HepG2 (cell line): ENCODE data around the gene QSER1. TPM values are rescaled to one million over a fixed set of nuclear protein-coding genes. Genes with fewer than 3 reads are reported as not detected.

Source experiments
- CCAR2 ChIP-seq: fragments of 200-400 bp; formaldehyde crosslinking; optimal IDR thresholded peaks from 2 replicates; pipeline ENCODE3; 2018; ENCODE audit warnings: low read depth, mild to moderate bottlenecking, low read length, moderate library complexity
- DDIT3 ChIP-seq: sonication (generic); formaldehyde crosslinking; IDR thresholded peaks from 2 replicates; pipeline ENCODE4 v1.4.0; 2020; ENCODE audit warnings: mild to moderate bottlenecking, missing genetic modification reagents
- FOXC1 ChIP-seq: sonication (generic); formaldehyde crosslinking; IDR thresholded peaks from 2 replicates; pipeline ENCODE4 v1.8.0; 2022; ENCODE audit warnings: mild to moderate bottlenecking, missing genetic modification reagents, borderline replicate concordance
- FOXO4 ChIP-seq: sonication (generic); formaldehyde crosslinking; conservative IDR thresholded peaks from 2 replicates; pipeline ENCODE4 v1.8.1; 2023; ENCODE audit warnings: missing genetic modification reagents
- FOXP1 ChIP-seq, 2 experiments: fragments of 450-650 bp in 1 of 2; IDR thresholded peaks; 2 replicates each; pipeline ENCODE4 v1.6.1; 2017 to 2018; ENCODE audit warnings: antibody characterized with exemption in 1 of 2
- HHEX ChIP-seq: IDR thresholded peaks from 2 replicates; pipeline ENCODE4 v1.6.1; 2016; ENCODE audit warnings: control low read depth
- ISX ChIP-seq: sonication (generic); formaldehyde crosslinking; conservative IDR thresholded peaks from 2 replicates; pipeline ENCODE4 v1.5.0; 2020; ENCODE audit warnings: missing genetic modification reagents
- POLR2G ChIP-seq: fragments of 200-400 bp; formaldehyde crosslinking; IDR thresholded peaks from 2 replicates; pipeline ENCODE4 v1.6.1; 2018; ENCODE audit warnings: mild to moderate bottlenecking, low read depth, low read length, moderate library complexity
- RBFOX2 ChIP-seq: fragments of 200-400 bp; formaldehyde crosslinking; IDR thresholded peaks from 2 replicates; pipeline ENCODE4 v1.6.1; 2017; ENCODE audit warnings: low read depth, mild to moderate bottlenecking, low read length
- RBM39 ChIP-seq: fragments of 200-400 bp; formaldehyde crosslinking; IDR thresholded peaks from one replicate; pipeline ENCODE4 v1.6.1; 2018; ENCODE audit warnings: antibody characterized with exemption, mild to moderate bottlenecking, low read depth, low read length; ENCODE audit not compliant: poor library complexity, severe bottlenecking
- SIN3B ChIP-seq: fragments of 150-350 bp; IDR thresholded peaks from 2 replicates; pipeline ENCODE4 v1.6.1; 2014; ENCODE audit warnings: low read length
- SOX5 ChIP-seq: IDR thresholded peaks from 2 replicates; pipeline ENCODE4 v1.6.1; 2016; ENCODE audit warnings: borderline replicate concordance
- TP53 ChIP-seq: sonication (generic); formaldehyde crosslinking; conservative IDR thresholded peaks from 2 replicates; pipeline ENCODE4 v1.4.0; 2020; ENCODE audit warnings: missing genetic modification reagents
- ZBTB42 ChIP-seq: sonication (generic); formaldehyde crosslinking; IDR thresholded peaks from 2 replicates; pipeline ENCODE4 v1.5.0; 2020; ENCODE audit warnings: mild to moderate bottlenecking, missing genetic modification reagents
- ZFYVE20 ChIP-seq: sonication (generic); formaldehyde crosslinking; IDR thresholded peaks from 2 replicates; pipeline ENCODE4 v1.8.0; 2023; ENCODE audit warnings: low read depth, mild to moderate bottlenecking, moderate library complexity, missing genetic modification reagents, borderline replicate concordance
- ZNF260 ChIP-seq: sonication (generic); formaldehyde crosslinking; IDR thresholded peaks from 2 replicates; pipeline ENCODE4 v1.4.0; 2020; ENCODE audit warnings: missing genetic modification reagents, low read depth, mild to moderate bottlenecking, borderline replicate concordance
- ZNF333 ChIP-seq: sonication (generic); formaldehyde crosslinking; IDR thresholded peaks from 2 replicates; pipeline ENCODE4 v1.4.0; 2020; ENCODE audit warnings: mild to moderate bottlenecking, missing genetic modification reagents, borderline replicate concordance
- ZNF619 ChIP-seq: sonication (generic); formaldehyde crosslinking; IDR thresholded peaks from 2 replicates; pipeline ENCODE4 v1.4.0; 2020; ENCODE audit warnings: mild to moderate bottlenecking, missing genetic modification reagents
- ZNF746 ChIP-seq: sonication (generic); formaldehyde crosslinking; IDR thresholded peaks from 2 replicates; pipeline ENCODE4 v1.8.0; 2022; ENCODE audit warnings: mild to moderate bottlenecking, missing genetic modification reagents
- ZNF776 ChIP-seq: sonication (generic); formaldehyde crosslinking; IDR thresholded peaks from 2 replicates; pipeline ENCODE4 v1.4.0; 2020; ENCODE audit warnings: mild to moderate bottlenecking, missing genetic modification reagents
- ZNF788 ChIP-seq: sonication (generic); formaldehyde crosslinking; IDR thresholded peaks from 2 replicates; pipeline ENCODE4 v1.5.0; 2020; ENCODE audit warnings: mild to moderate bottlenecking, missing genetic modification reagents, borderline replicate concordance
- ZSCAN21 ChIP-seq: sonication (generic); formaldehyde crosslinking; IDR thresholded peaks from 2 replicates; pipeline ENCODE4 v1.8.0; 2022; ENCODE audit warnings: mild to moderate bottlenecking, missing genetic modification reagents, moderate library complexity, borderline replicate concordance
- polyA plus RNA-seq, 8 experiments: library from polyadenylated mRNA; depleted of rRNA in 3 of 8; stranded (reverse) in 7 of 8; unstranded in 1 of 8; fragments of >200 nt; fragmentation: Illumina TruSeq in 4 of 8; extraction: Trizol in 4 of 8; gene quantifications; 2 replicates each; pipeline versions ENCODE4 v1.2.1 to v1.2.3, GENCODE V29; 2011 to 2016; ENCODE audit warnings: low read depth in 4 of 8, missing spikeins in 1 of 8, mixed read lengths in 1 of 8; ENCODE audit not compliant: insufficient read depth in 1 of 8
- total RNA-seq, 5 experiments: library from RNA; depleted of rRNA; stranded (reverse); fragments of >200 nt; fragmentation: Illumina TruSeq; extraction: Trizol; gene quantifications; 2 replicates each; pipeline ENCODE4 v1.2.3, GENCODE V29; 2016; ENCODE audit warnings: low read depth in 1 of 5
- TF ChIP-seq, protein P1 (sequence below): sonication (generic); formaldehyde crosslinking; IDR thresholded peaks from 2 replicates; pipeline ENCODE4 v1.4.0; 2020; ENCODE audit warnings: low read depth, missing genetic modification reagents
- TF ChIP-seq, protein P2 (sequence below): sonication (generic); formaldehyde crosslinking; IDR thresholded peaks from 2 replicates; pipeline ENCODE4 v1.8.1; 2023; ENCODE audit warnings: missing genetic modification reagents, mild to moderate bottlenecking, borderline replicate concordance

The QSER1 gene
- total and polyA plus RNA-seq, 2 of the 13 experiments (the other 11 are each of a cell fraction or from before 2014, with no cell fraction given) = 8.9 to 17.3 TPM

DNA sequence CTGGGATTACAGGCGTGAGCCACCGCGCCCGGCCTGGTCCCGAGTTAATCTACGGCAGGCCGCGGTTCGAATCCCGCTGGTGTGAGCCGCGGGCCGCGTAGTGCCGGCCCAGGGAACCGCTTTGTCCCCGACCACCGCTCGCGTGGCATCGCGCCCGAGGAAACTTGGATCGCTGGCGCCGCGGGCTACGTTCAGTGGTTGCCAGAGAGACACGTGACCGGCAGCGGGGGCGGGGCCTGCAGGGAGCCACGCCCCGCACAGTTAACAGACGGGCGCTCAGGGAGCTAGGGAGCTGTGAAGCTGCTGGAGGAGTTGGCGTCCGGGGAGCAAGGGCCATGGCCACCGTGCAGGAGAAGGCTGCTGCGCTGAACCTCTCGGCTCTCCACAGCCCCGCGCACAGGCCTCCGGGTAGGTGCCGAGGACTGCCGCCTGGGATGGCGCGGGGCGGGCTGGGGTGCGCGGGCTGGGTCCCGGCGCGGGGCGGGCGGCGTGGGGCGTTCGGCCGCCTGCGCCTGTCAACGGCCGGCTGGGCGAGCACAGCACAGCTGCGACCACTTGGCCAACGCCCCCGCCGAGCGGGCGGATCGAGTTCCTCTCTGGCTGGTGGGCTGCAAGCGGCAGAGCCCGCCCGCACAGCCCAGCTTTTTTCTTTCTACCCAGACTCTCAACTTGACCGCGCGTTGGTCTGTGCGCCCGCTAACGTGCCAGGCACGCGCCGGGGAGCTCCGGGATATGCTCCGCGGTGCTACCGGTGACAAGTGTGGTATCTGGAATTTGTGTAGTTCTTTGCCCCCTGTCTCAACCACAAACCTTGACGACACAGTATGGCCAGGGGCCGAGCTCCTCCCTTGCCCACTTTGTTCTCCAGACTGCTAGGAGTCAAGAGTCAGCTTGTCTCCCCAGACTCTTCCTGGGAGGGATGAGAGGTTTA is 123.3 kb downstream of the QSER1 start, which contains the start of gene DEPDC7 (continued):
- TF ChIP-seq RBFOX2 (peak; percentile 93), SOX5 (CRISPR knock-in tag) (peak; percentile 44; the same call in 1 of the 2 replicates), ZNF619 (peak; percentile 91; the same call in 1 of the 2 replicates), ISX (CRISPR knock-in tag) (0 out of 2 replicates have a peak, but pooled peaks have one; percentile 58), RBM39 (peak; percentile 75), ZBTB42 (CRISPR knock-in tag) (0 out of 2 replicates have a peak, but pooled peaks have one; percentile 71), ZNF776 (CRISPR knock-in tag) (no peak; the same call in none of the 2 replicates), CCAR2 (no peak), ZNF333 (CRISPR knock-in tag) (no peak; the same call in 1 of the 2 replicates), TP53 (CRISPR knock-in tag) (peak; percentile 84; the same call in 1 of the 2 replicates), FOXC1 (CRISPR knock-in tag) (peak; percentile 68; the same call in 1 of the 2 replicates), ZNF788 (CRISPR knock-in tag) (peak; percentile 46; the same call in 1 of the 2 replicates), ZFYVE20 (CRISPR knock-in tag) (no peak), FOXO4 (CRISPR knock-in tag) (no peak), SIN3B (no peak), DDIT3 (CRISPR knock-in tag) (no peak), ZSCAN21 (peak; percentile 68), POLR2G (peak; percentile 87), FOXP1 (IDR thresholded peaks at IDR 0.05) (no peak), FOXP1 (CRISPR knock-in tag; IDR thresholded peaks at IDR 0.05) (no peak), ZNF746 (CRISPR knock-in tag) (no peak), HHEX (no peak), ZNF260 (CRISPR knock-in tag) (no peak)
- TF ChIP-seq, protein P1, sequence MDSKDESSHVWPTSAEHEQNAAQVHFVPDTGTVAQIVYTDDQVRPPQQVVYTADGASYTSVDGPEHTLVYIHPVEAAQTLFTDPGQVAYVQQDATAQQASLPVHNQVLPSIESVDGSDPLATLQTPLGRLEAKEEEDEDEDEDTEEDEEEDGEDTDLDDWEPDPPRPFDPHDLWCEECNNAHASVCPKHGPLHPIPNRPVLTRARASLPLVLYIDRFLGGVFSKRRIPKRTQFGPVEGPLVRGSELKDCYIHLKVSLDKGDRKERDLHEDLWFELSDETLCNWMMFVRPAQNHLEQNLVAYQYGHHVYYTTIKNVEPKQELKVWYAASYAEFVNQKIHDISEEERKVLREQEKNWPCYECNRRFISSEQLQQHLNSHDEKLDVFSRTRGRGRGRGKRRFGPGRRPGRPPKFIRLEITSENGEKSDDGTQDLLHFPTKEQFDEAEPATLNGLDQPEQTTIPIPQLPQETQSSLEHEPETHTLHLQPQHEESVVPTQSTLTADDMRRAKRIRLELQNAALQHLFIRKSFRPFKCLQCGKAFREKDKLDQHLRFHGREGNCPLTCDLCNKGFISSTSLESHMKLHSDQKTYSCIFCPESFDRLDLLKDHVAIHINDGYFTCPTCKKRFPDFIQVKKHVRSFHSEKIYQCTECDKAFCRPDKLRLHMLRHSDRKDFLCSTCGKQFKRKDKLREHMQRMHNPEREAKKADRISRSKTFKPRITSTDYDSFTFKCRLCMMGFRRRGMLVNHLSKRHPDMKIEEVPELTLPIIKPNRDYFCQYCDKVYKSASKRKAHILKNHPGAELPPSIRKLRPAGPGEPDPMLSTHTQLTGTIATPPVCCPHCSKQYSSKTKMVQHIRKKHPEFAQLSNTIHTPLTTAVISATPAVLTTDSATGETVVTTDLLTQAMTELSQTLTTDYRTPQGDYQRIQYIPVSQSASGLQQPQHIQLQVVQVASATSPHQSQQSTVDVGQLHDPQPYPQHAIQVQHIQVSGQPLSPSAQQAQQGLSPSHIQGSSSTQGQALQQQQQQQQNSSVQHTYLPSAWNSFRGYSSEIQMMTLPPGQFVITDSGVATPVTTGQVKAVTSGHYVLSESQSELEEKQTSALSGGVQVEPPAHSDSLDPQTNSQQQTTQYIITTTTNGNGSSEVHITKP = no peak
- TF ChIP-seq, protein P2, sequence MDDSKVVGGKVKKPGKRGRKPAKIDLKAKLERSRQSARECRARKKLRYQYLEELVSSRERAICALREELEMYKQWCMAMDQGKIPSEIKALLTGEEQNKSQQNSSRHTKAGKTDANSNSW (CRISPR knock-in tag) = no peak
